ENCODE data around the gene MICAL3. TPM values are rescaled to one million over a fixed set of nuclear protein-coding genes. Genes with fewer than 3 reads are reported as not detected.
A peak's percentile ranks its signal among the peaks of the same experiment; 100 is the strongest.

The MICAL3 gene
- total RNA-seq, 4 donors from 2014 or later, result 23.9 to 49.2 (median 34.5) TPM

GRCh38 chr22:17807086-17807485, 217.3 kb downstream of the MICAL3 start:
- DNase-seq (ENCODE audit: low spot score), result no peak
- ATAC-seq (ENCODE audit: low FRiP score), result no peak
- no peak for TF ChIP-seq CTCF (IDR thresholded peaks at IDR 0.05)

- DNase-seq (ENCODE audit: low spot score), result no peak
- TF ChIP-seq CTCF (IDR thresholded peaks at IDR 0.05), result no peak
- ATAC-seq (ENCODE audit: low FRiP score), result no peak
Measured at GRCh38 chr22:17806437-17806836, 217.9 kb downstream of the MICAL3 start.

- TF ChIP-seq CTCF (IDR thresholded peaks at IDR 0.05), result no peak
- no peak for DNase-seq (ENCODE audit: low spot score)
- ATAC-seq (ENCODE audit: low FRiP score), result no peak
Measured at GRCh38 chr22:17804331-17805080, 219.9 kb downstream of the MICAL3 start.

GRCh38 chr22:17803609-17804270, 220.6 kb downstream of the MICAL3 start:
- DNase-seq (ENCODE audit: low spot score) (no peak), ATAC-seq (ENCODE audit: low FRiP score) (no peak)
- TF ChIP-seq CTCF (IDR thresholded peaks at IDR 0.05), result no peak

GRCh38 chr22:17802822-17803221, 221.5 kb downstream of the MICAL3 start:
- no peak for DNase-seq (ENCODE audit: low spot score)
- no peak for TF ChIP-seq CTCF (IDR thresholded peaks at IDR 0.05)
- ATAC-seq (ENCODE audit: low FRiP score), result no peak

- ATAC-seq (ENCODE audit: low FRiP score) (peak; percentile 38), DNase-seq (ENCODE audit: low spot score) (no peak)
- no peak for TF ChIP-seq CTCF (IDR thresholded peaks at IDR 0.05)
Measured at GRCh38 chr22:17802411-17802810, 221.9 kb downstream of the MICAL3 start.
